HCT116 (cell line): ENCODE results near the gene DPP6. TPM values are rescaled to one million over a fixed set of nuclear protein-coding genes. Genes with fewer than 3 reads are reported as not detected.

Experiments
- ATAC-seq: fragments of 200-7000 bp; cut with Tn5 transposase; 2 replicates; pipeline ENCODE4 v1.9.1; 2020; ENCODE audit warnings: mild to moderate bottlenecking, moderate library complexity
- BruUV-seq: library from RNA; stranded (reverse); fragments of 400-500 nt; replicated peaks from 2 replicates; lab custom pipeline; 2021; lab: Mats Ljungman, UMichigan
- CTCF ChIA-PET: fragments of 300-600 bp; sonication (Branson Sonifier 250); formaldehyde crosslinking; loops from one replicate; lab custom pipeline; 2021; ENCODE audit warnings: antibody characterized with exemption; lab: Charles Lee
- POLR2A ChIA-PET: fragments of 300-600, 350-600 bp; sonication (Branson Sonifier 250); formaldehyde crosslinking; loops from one replicate; lab custom pipeline; 2021; ENCODE audit warnings: antibody characterized with exemption; lab: Charles Lee
- RAD21 ChIA-PET, 2 experiments: fragments of 300-600 bp; sonication (Branson Sonifier 250); formaldehyde crosslinking; loops; one replicate each; lab custom pipeline; 2023; ENCODE audit warnings: low total read pairs in 2 of 2; ENCODE audit not compliant: uncharacterized antibody in 2 of 2, unreplicated experiment in 2 of 2, low non-redundant PET in 1 of 2; lab: Charles Lee
- DNase-seq: peaks from one replicate; pipeline ENCODE4 v3.0.0-alpha.2; 2010; ENCODE audit warnings: low read depth, low spot score
- H2AFZ ChIP-seq: fragments of 200-600 bp; shearing (Covaris generic), sonication (generic); 2 replicates; pipeline ENCODE4 v1.6.1; 2017; ENCODE audit warnings: low read depth, mixed run types, mixed read lengths, antibody characterized with exemption, low read length; ENCODE audit not compliant: poor library complexity, severe bottlenecking
- H3K27ac ChIP-seq: 2 replicates; pipeline ENCODE4 v1.5.1; 2012; ENCODE audit warnings: low read depth, low read length
- H3K27me3 ChIP-seq: fragments of 200-600 bp; sonication (generic); 2 replicates; pipeline ENCODE4 v1.6.1; 2016; ENCODE audit warnings: mixed run types, low read length, mixed read lengths; ENCODE audit not compliant: insufficient read depth
- H3K36me3 ChIP-seq, 2 experiments: fragments of 200-500 bp in 1 of 2; fragments of 200-600 bp in 1 of 2; sonication (Bioruptor generic) in 1 of 2; sonication (generic) in 1 of 2; 2 replicates each; pipeline versions ENCODE4 v1.5.1 to v1.6.1; 2014 to 2016; ENCODE audit warnings: low read length in 2 of 2, inconsistent platforms in 1 of 2, mixed read lengths in 1 of 2, mixed run types in 1 of 2; ENCODE audit not compliant: insufficient read depth in 2 of 2, control insufficient read depth in 1 of 2
- H3K4me1 ChIP-seq, 2 experiments: fragments of 200-600 bp in 1 of 2; sonication (generic) in 1 of 2; 2 replicates each; pipeline versions ENCODE4 v1.5.1 to v1.6.1; 2012 to 2017; ENCODE audit warnings: low read length in 2 of 2, inconsistent platforms in 1 of 2, mild to moderate bottlenecking in 1 of 2, mixed read lengths in 1 of 2, mixed run types in 1 of 2, moderate library complexity in 1 of 2; ENCODE audit not compliant: insufficient read depth in 2 of 2, control insufficient read depth in 1 of 2
- H3K4me2 ChIP-seq: fragments of 200-600 bp; sonication (generic); 2 replicates; pipeline ENCODE4 v1.6.1; 2017; ENCODE audit warnings: mixed run types, low read length, mixed read lengths
- H3K4me3 ChIP-seq, 2 experiments: fragments of 200-600 bp in 1 of 2; sonication (generic) in 1 of 2; replicated peaks in 1 of 2; 2 replicates each; pipeline ENCODE4 v1.5.1; 2011 to 2016; ENCODE audit warnings: low read length in 2 of 2, control low read depth in 1 of 2, low read depth in 1 of 2, mild to moderate bottlenecking in 1 of 2, mixed read lengths in 1 of 2, mixed run types in 1 of 2
- H3K79me2 ChIP-seq: fragments of 200-600 bp; sonication (generic); 2 replicates; pipeline ENCODE4 v1.6.1; 2017; ENCODE audit warnings: mild to moderate bottlenecking, mixed run types, low read length, moderate library complexity, mixed read lengths; ENCODE audit not compliant: insufficient read depth
- H3K9ac ChIP-seq: fragments of 200-600 bp; sonication (generic); 2 replicates; pipeline ENCODE4 v1.6.1; 2016; ENCODE audit warnings: low read length, mixed read lengths
- H3K9me2 ChIP-seq: fragments of 200-600 bp; sonication (generic), shearing (Covaris generic); 2 replicates; pipeline ENCODE4 v1.6.1; 2017; ENCODE audit warnings: mixed run types, mild to moderate bottlenecking, moderate library complexity; ENCODE audit not compliant: insufficient read depth
- H3K9me3 ChIP-seq, 2 experiments: fragments of 200-500 bp in 1 of 2; fragments of 200-600 bp in 1 of 2; sonication (Bioruptor generic) in 1 of 2; sonication (generic) in 1 of 2; 2 replicates each; pipeline ENCODE4 v1.6.1; 2014 to 2017; ENCODE audit warnings: low read length in 2 of 2, mixed read lengths in 2 of 2, inconsistent platforms in 1 of 2, low read depth in 1 of 2, mild to moderate bottlenecking in 1 of 2, mixed run types in 1 of 2, moderate library complexity in 1 of 2; ENCODE audit not compliant: control insufficient read depth in 1 of 2, insufficient read depth in 1 of 2
- H4K20me1 ChIP-seq: fragments of 200-600 bp; sonication (generic), shearing (Covaris generic); 2 replicates; pipeline ENCODE4 v1.6.1; 2017; ENCODE audit warnings: mixed run types, mild to moderate bottlenecking, moderate library complexity; ENCODE audit not compliant: insufficient read depth
- REST ChIP-seq: IDR thresholded peaks from 2 replicates; pipeline ENCODE4 v1.6.1; 2012; ENCODE audit warnings: low read depth
- SIN3A ChIP-seq: IDR thresholded peaks from 2 replicates; pipeline ENCODE4 v1.6.1; 2012; ENCODE audit warnings: low read depth
- SRF ChIP-seq: IDR thresholded peaks from 2 replicates; pipeline ENCODE4 v1.6.1; 2012; ENCODE audit warnings: low read depth
- ZBTB33 ChIP-seq: IDR thresholded peaks from 2 replicates; pipeline ENCODE4 v1.6.1; 2011; ENCODE audit warnings: mild to moderate bottlenecking, low read length, moderate library complexity; ENCODE audit not compliant: insufficient replicate concordance; ENCODE audit errors: extremely low read depth
- ZNF274 ChIP-seq: fragments of 200-500 bp; sonication (Bioruptor generic); IDR thresholded peaks from 2 replicates; pipeline ENCODE4 v1.6.1; 2014; ENCODE audit warnings: mild to moderate bottlenecking, low read depth, low read length, inconsistent platforms
- intact Hi-C: fragments of 100-400 bp; cut with micrococcal nuclease; formaldehyde crosslinking; loops from 2 replicates; pipeline ENCODE4 v1.10.0; 2022
- total RNA-seq: library from RNA; stranded (reverse); gene quantifications from one replicate; pipeline ENCODE4 v1.2.1, GENCODE V29; 2021; ENCODE audit not compliant: unreplicated experiment

The DPP6 gene
- total RNA-seq, 1 experiment from 2014 or later, result not detected

- H4K20me1 ChIP-seq, result no peaks in the 10 kb centered on the region
- no peak overlapping the region for H2AFZ ChIP-seq
- ChIA-PET POLR2A (no interaction called here), RAD21 (no interaction called here), CTCF (no interaction called here)
- H3K9ac ChIP-seq, result no peak overlapping the region
- BruUV-seq, result no TSS peak
- ATAC-seq (no peak), DNase-seq (no peak)
- H3K9me2 ChIP-seq, result no peaks in the 10 kb centered on the region
- TF ChIP-seq SIN3A (no peak), ZNF274 (no peak), ZBTB33 (no peak), SRF (no peak), REST (peak; percentile 51)
- H3K4me3 ChIP-seq, result no peak overlapping the region
- H3K4me2 ChIP-seq, result no peak overlapping the region
- intact Hi-C loops, result no loop called here
- no peaks in the 10 kb centered on the region for H3K4me1 ChIP-seq
- H3K27me3 ChIP-seq, result no peaks in the 10 kb centered on the region
- H3K27ac ChIP-seq, result no peak overlapping the region
- H3K36me3 ChIP-seq, result no peaks in the 10 kb centered on the region
- peaks cover 9 to 22% of the 10 kb centered on the region in 2 experiments; a peak in 3 of 4 replicates for H3K9me3 ChIP-seq
- no peaks in the 10 kb centered on the region for H3K79me2 ChIP-seq
Measured at GRCh38 chr7:154409703-154410311, 357.6 kb downstream of the DPP6 start.
